ENCODE data around the gene PTPN14.
"Not testable (repeated sequence)": the region's sequence is repeated elsewhere in the genome, so short reads cannot be mapped to it uniquely, and the experiment has no call there.

PTPN14 gene

DNA sequence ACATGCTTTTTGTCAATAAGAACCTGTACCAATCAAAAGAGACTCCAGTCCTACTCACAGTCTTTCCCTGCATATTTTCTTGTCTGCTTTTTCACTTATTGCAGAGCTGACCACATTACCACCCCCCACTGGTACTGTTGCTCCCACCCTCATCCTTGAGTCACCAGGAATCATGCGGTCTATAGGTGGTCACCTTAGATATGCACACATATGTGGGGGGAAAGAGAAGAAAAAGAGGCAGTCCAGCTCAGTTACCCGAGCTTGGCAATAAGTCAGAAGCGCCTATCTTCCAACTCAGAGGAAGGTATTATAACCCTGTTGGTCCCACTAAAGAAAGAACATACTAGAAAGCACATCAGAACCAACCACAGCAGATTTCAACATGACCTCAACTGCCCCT lies 151.3 kb downstream of the PTPN14 start:
- DNase-seq (ENCODE audit: low read depth, low spot score), result no peak

DNA sequence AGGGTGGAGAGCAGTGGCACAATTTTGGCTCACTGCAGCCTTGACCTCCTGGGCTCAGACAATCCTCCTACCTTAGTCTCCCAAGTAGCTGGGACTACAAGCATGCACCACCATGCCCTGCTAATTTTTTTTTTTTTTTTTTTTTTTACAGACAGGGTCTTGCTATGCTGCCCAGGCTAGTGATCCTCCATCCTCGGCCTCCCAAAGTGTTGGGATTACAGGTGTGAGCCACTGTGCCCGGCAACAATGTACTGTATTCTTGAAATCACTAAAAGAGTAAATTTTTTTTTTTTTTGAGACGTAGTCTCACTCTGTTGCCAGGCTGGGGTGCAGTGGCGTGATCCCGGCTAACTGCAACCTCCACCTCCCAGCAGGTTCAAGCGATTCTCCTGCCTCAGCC lies 152.9 kb downstream of the PTPN14 start:
- DNase-seq (ENCODE audit: low read depth, low spot score), result no peak

DNA sequence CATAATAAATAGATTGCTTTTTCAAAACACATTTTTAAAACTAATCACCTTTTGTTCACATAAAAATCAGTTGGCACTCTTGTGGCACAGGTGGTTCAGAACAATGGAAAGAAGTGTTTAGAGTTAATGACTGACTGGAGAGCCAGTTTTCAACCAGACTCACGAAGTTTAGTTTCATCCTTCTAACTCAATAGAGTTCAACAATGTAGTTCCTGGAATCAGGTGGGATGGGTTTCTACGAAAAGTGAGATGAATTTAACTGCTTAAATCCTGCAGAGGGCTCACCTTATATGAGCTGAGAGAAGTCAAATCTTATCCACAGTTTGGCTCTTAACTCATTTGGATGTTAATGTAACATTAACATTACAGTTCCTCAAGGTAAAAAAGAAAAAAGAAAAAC lies 153.9 kb downstream of the PTPN14 start:
- no peak for DNase-seq (ENCODE audit: low read depth, low spot score)

GRCh38 chr1:214396330-214396729 lies 155.1 kb downstream of the PTPN14 start:
- no peak for DNase-seq (ENCODE audit: low read depth, low spot score)

- not testable (repeated sequence) for DNase-seq (ENCODE audit: low read depth, low spot score)
These were observed 156.8 kb downstream of the PTPN14 start for GRCh38 chr1:214394569-214394968.

GRCh38 chr1:214393086-214393485 lies 158.3 kb downstream of the PTPN14 start:
- no peak for DNase-seq (ENCODE audit: low read depth, low spot score)

DNA sequence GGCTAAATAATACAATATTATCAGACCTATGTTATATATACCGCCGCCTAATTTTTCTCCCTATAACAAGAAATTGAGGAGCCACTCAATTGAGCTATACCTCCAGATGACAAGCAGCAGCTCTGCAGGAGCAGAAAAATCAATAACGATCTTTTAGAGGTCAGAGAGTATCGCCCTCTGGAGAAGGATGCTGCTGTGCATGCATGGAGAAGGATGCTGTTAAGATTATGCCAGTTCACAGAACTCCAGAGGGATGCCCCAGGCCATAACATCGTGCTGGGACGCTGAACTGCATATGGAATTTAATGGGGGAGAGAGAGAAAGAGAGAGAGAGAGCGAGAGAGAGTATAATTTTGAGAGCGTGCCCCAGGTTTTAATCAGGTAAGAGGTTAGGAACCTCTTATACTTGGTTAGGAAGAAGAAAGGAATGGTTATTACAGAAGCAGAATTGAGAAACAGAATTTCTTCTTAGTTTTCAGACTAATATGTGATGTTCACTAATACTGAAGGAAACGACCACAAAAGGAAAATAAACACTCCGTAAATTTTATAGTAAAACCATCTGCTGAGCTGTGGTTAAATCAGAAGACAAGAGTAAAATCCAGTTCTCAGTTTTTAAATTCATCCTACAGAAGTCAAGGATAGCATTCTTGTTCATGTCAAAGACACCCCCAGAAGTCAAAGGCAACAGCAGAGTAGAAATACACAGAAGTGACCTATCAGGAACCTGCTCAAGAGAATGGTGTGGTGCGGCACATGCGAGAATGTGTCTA lies 159.3 kb downstream of the PTPN14 start:
- DNase-seq (ENCODE audit: low read depth, low spot score), result no peak

- no peak for DNase-seq (ENCODE audit: low read depth, low spot score)
These were observed 161.7 kb downstream of the PTPN14 start for GRCh38 chr1:214389734-214390133.

- no peak for DNase-seq (ENCODE audit: low read depth, low spot score)
These were observed 164.7 kb downstream of the PTPN14 start for GRCh38 chr1:214386747-214387146.

GRCh38 chr1:214386333-214386732 lies 165.1 kb downstream of the PTPN14 start:
- no peak for DNase-seq (ENCODE audit: low read depth, low spot score)

- DNase-seq (ENCODE audit: low read depth, low spot score), result no peak
These were observed 166.0 kb downstream of the PTPN14 start for GRCh38 chr1:214385428-214385827.

GRCh38 chr1:214384373-214385079 lies 166.9 kb downstream of the PTPN14 start:
- DNase-seq (ENCODE audit: low read depth, low spot score), result no peak

GRCh38 chr1:214383381-214384372 lies 167.7 kb downstream of the PTPN14 start:
- DNase-seq (ENCODE audit: low read depth, low spot score), result no peak

DNA sequence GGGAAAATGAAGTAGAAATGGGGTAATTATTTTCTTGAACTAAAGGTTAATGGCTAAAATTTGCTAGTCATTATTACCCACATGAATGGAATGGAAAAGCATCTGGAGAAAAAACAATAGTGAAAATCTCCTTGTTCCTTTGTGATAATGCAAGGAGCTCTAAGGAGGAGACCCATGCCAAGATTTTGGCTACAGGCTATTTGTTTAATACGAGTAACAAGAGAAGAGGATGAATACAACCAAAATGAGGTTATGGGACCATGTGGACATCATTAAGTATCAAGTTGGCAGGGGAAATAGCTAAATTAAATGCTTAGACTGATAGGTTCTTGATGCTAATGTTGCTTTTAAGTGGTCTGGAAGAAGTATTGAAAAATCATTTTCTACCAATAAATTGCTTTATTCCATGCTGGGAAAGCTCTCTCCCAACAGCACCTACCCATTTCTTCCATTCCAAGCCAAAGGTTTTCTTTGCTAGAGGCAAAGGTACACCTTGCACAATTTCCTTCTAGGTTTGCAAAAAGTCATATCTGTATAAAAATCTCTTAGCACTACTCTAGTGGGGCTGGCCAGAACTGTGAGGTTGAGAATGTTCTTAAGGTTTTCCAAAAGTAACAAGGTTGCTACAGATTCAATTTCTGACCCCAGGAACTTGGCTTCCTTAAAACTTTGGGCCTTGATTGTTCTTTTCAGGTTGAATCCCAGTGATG lies 170.3 kb downstream of the PTPN14 start:
- DNase-seq (ENCODE audit: low read depth, low spot score), result no peak

GRCh38 chr1:214380396-214380795 lies 171.0 kb downstream of the PTPN14 start:
- no peak for DNase-seq (ENCODE audit: low read depth, low spot score)

GRCh38 chr1:214379236-214379970 lies 172.0 kb downstream of the PTPN14 start:
- no peak for DNase-seq (ENCODE audit: low read depth, low spot score)

- DNase-seq (ENCODE audit: low read depth, low spot score), result no peak
These were observed 172.9 kb downstream of the PTPN14 start for GRCh38 chr1:214378492-214378891.

- no peak for DNase-seq (ENCODE audit: low read depth, low spot score)
These were observed 173.5 kb downstream of the PTPN14 start for GRCh38 chr1:214377886-214378285.

DNA sequence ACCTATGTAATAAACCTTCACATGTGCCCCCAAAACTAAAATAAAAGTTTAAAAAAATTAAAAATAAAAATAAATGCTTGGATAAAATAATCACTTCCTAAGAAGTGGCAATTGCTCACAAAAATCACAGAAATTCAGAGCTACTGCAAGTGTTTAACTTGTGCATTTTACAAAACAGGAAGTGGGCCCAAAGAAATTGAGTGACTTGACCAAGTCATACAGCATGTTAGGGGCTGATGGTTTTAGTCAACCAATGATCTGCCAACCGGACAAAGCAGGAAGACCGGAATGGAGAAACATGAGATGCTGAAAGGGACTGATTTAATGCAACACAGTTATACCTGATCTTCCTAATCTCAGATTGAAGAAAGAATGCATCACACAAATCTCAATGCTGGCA lies 173.9 kb downstream of the PTPN14 start:
- DNase-seq (ENCODE audit: low read depth, low spot score), result no peak

DNA sequence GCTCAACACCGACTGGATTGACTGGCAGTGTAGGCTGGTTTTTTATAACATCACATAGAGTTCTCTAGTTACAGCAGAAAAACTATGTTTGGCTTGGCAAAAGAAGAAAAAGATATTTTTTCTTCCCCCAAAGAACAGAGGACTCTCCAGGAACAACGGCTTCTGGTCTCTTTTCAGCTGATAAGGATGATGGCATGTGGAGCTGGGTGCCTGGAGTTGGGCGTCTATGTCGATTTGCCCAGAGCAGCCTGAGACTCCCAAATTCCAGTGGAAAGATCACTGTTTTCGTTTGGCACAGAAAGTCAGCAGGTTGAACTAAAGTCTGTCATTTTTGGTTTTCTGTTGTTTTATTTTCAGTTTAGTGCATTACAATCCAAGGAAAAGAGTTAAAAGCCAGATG lies 179.3 kb downstream of the PTPN14 start:
- no peak for DNase-seq (ENCODE audit: low read depth, low spot score)

- no peak for DNase-seq (ENCODE audit: low read depth, low spot score)
These were observed 180.8 kb downstream of the PTPN14 start for GRCh38 chr1:214370615-214371014.
